HTR-8/SVneo (cell line): ENCODE data around the gene CADPS2.

ENCODE experiments used
- DNase-seq: peaks from one replicate; pipeline ENCODE4 v3.0.0; 2011; ENCODE audit warnings: low spot score, mixed read lengths; ENCODE audit not compliant: insufficient read length
- FAIRE-seq: peaks from 2 replicates; lab custom pipeline; 2011; peaks lifted over from hg19 to GRCh38; lab: Jason Lieb, UNC

CADPS2 gene

DNA sequence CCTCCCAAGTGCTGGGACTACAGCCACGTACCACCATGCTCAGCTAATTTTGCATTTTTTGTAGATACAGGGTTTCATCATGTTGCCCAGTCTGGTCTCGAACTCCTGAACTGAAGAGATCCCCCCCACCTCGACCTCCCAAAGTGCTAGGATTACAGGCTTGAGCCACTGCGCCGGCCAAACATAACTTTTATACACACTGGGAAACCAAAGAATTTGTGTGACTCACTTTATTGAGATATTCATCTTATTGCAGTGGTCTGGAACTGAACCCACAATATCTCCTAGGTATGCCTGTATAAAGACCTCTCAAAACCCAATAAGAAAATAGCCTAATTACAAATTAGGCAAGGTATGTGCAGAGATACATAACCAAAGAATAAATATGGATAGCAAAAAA, 399.1 kb downstream of the CADPS2 start:
- no peak for DNase-seq

DNA sequence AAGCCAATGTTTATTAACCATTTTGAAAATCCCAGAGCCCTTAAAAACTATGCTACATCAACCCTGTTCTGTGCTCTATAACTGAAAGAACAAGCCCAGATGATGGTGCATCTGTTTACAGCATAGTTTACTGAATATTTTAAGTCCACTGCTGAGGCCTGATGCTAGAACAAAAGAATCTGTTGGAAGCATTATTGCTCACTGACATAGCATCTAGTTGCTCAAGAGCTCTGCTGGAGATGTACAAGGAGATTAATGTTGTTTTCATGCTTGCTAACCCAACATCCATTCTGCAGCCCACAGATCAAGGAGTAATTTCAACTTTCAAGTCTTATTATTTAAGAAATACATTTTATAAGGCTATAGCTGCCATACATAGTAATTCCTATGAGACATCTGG, 400.4 kb downstream of the CADPS2 start:
- DNase-seq (no peak), FAIRE-seq (no peak)

More for the DNA sequence above, 399.1 kb downstream of the CADPS2 start:
- no peak for FAIRE-seq

GRCh38 chr7:122482212-122482611, 404.0 kb downstream of the CADPS2 start:
- DNase-seq (no peak), FAIRE-seq (no peak)

DNA sequence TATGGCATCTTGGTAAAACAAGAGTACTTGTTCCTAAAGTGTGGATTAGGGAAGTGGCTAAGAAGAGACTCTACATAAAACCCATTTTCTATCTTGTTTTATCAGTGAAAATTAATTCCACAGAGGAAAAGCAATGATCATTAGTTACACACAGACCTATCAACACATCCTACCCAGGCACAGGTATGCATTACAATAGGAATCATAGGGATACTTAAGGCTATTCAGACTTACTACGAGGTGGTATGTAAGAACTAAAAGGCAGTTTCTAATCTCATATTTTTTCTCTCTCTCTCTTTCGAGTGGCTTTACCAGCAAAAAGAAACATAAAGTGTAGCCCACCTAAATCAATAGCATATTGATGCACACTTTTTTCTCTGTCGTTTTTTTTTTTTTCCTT, 415.4 kb downstream of the CADPS2 start:
- no peak for FAIRE-seq
- no peak for DNase-seq

- FAIRE-seq (no peak), DNase-seq (no peak)
These were observed 417.3 kb downstream of the CADPS2 start for GRCh38 chr7:122468945-122469344.

- FAIRE-seq (no peak), DNase-seq (no peak)
These were observed 418.4 kb downstream of the CADPS2 start for GRCh38 chr7:122467661-122468449.

- FAIRE-seq (no peak), DNase-seq (no peak)
These were observed 421.0 kb downstream of the CADPS2 start for GRCh38 chr7:122465296-122465695.

DNA sequence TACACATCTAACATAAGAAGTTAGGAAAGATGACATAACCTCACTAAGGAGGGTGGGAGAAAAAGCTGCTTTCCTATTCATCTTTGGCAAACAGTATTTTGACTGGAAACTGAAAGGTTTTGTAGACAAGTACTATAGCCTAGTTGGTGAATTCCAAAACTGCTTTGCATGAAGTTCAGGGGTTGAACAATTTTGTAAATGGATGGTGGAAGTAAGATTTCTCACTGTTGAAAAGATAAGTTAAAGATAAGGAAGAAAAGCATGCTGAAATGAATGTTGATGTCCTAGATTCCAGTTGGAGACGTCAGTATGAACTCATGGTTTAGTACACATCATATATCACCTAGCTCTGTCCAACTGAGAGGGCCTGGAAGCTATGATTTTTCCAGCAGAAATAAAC, 422.6 kb downstream of the CADPS2 start:
- FAIRE-seq (no peak), DNase-seq (no peak)

- no peak for DNase-seq
- no peak for FAIRE-seq
These were observed 425.3 kb downstream of the CADPS2 start for GRCh38 chr7:122460936-122461335.

DNA sequence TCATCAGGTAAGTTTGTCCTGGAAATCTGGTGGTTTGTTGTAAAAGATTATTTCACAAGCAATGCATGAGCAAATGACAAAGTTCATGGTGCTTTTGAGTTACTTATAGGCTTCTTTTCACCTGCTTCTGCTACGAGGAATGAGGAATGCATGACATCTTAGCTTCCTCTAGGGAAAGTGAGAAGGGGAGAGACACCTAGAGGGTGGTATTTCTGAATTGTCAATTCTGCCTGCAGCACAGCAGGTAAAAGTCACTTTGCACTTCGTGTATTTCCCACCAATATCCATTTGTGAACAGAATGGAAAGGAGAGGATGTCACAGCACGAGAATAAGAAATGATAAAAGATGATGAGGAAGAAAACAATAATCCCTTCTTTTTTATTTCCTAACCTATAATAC, 428.3 kb downstream of the CADPS2 start:
- no peak for FAIRE-seq
- DNase-seq: no peak

DNA sequence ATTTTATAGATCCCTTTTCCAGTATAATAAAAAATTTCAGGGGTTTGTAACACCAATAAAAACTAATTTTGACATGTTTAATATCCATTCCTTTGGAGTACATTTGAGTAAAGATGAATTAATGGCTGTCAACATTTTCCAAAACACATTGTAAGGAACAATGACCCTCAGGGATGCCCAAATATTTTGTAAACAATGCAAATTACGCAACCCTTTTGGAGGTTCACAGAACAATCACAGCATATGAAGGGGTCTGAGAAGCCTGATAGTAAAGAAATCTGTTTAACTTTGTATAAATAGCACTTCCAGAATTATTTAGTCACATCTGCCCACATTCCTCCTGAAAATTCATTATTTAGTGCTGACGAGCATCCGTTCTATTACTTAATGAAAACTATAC, 428.9 kb downstream of the CADPS2 start:
- DNase-seq (no peak), FAIRE-seq (no peak)

GRCh38 chr7:122454776-122455507, 431.3 kb downstream of the CADPS2 start:
- no peak for FAIRE-seq
- no peak for DNase-seq

DNA sequence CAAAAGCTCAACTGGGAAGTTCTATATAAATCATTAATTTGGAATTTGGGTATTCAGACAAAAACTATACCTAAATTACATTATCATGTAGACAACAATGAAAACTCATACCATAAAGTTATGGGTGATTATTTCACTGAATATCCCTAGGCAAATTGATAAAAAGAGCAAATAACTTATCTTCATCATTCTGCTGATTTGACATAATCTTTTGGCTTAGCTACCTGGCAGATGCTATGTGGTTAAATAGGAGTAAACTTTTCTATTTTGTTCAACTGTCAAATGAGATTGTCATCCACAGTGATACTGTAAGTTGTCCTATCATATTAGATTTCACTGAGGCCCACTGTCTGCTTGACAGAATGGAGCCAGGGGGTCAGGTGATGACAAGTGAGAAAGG, 432.8 kb downstream of the CADPS2 start:
- DNase-seq (no peak), FAIRE-seq (no peak)

DNA sequence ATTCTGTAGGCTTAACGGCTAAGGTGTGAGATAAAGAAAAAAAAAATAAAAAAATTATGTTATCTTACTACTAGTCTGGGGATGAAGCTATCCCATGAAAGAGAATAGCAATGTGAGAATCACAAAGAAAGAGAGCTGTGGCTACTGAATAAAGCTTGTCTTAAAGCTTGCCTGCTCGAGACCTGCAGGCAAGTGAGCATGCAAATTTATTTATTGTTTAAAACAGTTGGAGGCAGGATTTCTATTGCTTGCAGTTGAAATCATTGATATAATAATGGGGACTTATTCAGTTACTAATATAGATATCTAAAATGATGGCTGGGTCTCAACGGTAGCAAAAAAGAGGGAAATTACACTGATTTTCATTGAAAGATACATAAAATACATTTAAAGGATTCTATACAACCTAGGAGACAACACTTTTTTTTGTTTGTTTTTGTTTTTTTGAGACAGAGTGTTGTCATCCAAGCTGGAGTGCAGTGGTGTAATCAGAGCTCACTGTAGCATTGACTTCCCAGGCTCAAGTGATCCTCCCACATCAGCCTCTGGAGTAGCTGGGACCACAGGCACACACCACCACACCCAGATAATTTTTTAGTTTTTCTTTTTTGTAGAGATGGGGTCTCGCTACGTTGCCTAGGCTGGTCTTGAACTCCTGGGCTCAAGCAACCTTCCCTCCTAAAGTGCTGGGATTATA, 437.2 kb downstream of the CADPS2 start:
- no peak for DNase-seq
- FAIRE-seq: no peak

GRCh38 chr7:122442929-122443328, 443.3 kb downstream of the CADPS2 start:
- FAIRE-seq: no peak

GRCh38 chr7:122438492-122438891, 447.8 kb downstream of the CADPS2 start:
- DNase-seq (no peak), FAIRE-seq (no peak)

More at GRCh38 chr7:122442929-122443328, 443.3 kb downstream of the CADPS2 start:
- no peak for DNase-seq

DNA sequence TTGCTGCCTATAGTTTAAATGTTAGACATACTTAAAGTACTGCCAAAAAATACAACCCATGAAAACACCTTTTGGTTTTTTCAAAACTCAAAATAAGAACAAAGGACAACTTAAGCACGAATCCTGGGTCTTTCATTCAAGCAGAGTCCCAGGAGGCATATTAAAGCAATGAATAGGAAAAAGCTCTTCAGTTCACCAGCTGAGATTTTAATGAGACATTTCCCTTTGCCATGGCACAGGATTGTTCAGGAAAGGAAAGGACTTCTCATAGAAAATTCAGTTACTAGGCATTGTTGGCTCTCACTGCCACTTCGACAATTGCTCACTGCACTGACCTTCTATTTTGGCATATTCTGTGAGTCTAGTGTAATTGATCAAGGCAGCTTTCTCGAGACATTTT, 448.3 kb downstream of the CADPS2 start:
- DNase-seq (no peak), FAIRE-seq (no peak)

DNA sequence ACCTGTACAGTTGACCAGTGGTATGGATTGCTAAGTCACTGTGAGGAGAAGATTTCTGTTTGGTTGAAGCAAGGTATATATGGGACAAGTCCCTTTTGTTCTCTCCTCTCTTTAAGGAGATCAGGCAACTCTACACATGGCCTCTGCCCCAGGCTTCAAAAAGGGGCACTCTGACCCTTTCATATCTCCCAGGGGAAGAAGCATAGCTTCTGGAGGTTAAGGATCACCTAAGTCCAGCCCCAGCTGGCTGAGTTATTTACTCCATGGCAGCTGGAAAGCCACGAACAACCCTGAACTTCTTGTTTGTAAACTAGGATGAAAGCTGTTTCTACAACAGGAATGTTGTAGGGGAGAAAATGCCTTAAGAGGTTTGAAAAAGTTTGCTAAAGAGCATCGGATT, 452.5 kb downstream of the CADPS2 start:
- DNase-seq (no peak), FAIRE-seq (no peak)

DNA sequence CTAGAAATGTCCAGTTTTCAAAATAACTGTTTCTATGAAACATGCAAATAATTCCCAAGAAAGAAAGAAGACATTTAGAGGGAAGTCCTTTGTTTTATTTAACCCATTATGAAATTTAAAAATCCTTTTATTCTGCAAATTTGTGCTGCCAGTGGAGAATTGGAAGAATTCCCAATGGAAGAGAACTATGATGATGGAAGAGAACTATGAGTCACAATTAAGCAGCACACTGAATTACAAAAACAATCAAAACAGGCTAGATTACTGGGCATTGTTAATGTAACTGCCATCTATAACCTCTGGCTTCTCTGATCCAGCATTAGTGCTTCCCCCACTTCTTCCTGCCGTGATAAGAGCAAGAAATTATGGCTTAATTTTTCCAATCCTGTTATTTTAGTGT, 455.6 kb downstream of the CADPS2 start:
- FAIRE-seq (no peak), DNase-seq (no peak)

DNA sequence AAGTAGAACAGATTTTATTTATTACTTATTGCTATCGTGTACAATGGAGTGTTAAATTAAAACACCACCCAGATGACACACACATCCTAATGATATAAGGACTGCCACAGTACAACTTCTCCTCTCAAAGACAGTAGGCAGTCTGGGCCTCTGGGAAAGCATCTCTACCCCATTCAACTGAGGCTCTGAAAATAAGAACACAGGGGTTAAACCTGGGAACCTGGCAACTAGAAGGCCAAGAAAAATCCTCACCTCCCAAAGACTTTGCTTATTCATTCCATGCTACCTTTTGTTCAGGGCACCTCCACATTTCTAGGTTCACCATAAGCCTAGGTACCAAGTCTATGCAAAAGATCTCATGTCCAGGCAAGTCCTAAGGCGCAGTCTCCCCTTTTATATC, 456.3 kb downstream of the CADPS2 start:
- FAIRE-seq (no peak), DNase-seq (no peak)

DNA sequence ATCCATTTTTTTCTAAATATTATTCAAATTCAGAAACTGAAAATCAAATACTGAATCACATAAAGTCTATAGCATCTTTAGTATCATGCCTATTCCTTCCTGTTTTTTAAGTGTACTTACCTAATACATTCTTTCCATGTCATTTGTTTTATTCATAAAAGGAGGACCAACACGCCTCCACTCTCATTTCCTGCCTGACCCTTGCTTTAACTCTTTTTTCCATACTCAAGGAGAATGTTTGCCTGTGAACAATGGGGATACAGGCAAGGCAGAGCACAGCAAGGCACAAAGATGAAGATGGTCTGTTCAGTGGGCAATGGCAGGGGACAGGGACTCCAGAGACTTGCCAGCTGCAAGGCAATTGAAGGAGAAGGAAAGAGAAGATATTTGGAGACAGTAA, 460.5 kb downstream of the CADPS2 start:
- DNase-seq (no peak), FAIRE-seq (no peak)
